Liver (tissue), 3 donors: Measurements from ENCODE around the gene PAX9.

Experiments used
- JUND ChIP-seq, 2 donors: IDR thresholded peaks; 2 replicates each; pipeline ENCODE4 v1.6.1; 2016; ENCODE audit warnings: antibody characterized with exemption in 2 of 2
- RAD21 ChIP-seq, 2 donors: IDR thresholded peaks; 2 replicates each; pipeline ENCODE4 v1.6.1; 2016; ENCODE audit warnings: antibody characterized with exemption in 2 of 2, mild to moderate bottlenecking in 2 of 2
- SP1 ChIP-seq: IDR thresholded peaks from 2 replicates; pipeline ENCODE4 v1.6.1; 2018; ENCODE audit warnings: antibody characterized with exemption, mild to moderate bottlenecking
- YY1 ChIP-seq: IDR thresholded peaks from 2 replicates; pipeline ENCODE4 v1.6.1; 2016; ENCODE audit warnings: antibody characterized with exemption, mild to moderate bottlenecking
- TF ChIP-seq, protein P1 (sequence below): IDR thresholded peaks from 2 replicates; pipeline ENCODE4 v1.6.1; 2016; ENCODE audit warnings: antibody characterized with exemption
- TF ChIP-seq, protein P2 (sequence below): IDR thresholded peaks from 2 replicates; pipeline ENCODE4 v1.6.1; 2016; ENCODE audit warnings: antibody characterized with exemption
- TF ChIP-seq, protein P3 (sequence below): fragments of 150-350 bp; IDR thresholded peaks from 2 replicates; pipeline ENCODE4 v1.5.1; 2017; ENCODE audit warnings: improper control_type of control experiment, low read depth, low read length; ENCODE audit not compliant: missing input control
- TF ChIP-seq, protein P4 (sequence below): IDR thresholded peaks from 2 replicates; pipeline ENCODE4 v1.6.1; 2016; ENCODE audit warnings: antibody characterized with exemption
- TF ChIP-seq, protein P5 (sequence below): IDR thresholded peaks from 2 replicates; pipeline ENCODE4 v1.6.1; 2016; ENCODE audit warnings: antibody characterized with exemption, mild to moderate bottlenecking
- donor health status: healthy.
- donor health status: healthy.

DNA sequence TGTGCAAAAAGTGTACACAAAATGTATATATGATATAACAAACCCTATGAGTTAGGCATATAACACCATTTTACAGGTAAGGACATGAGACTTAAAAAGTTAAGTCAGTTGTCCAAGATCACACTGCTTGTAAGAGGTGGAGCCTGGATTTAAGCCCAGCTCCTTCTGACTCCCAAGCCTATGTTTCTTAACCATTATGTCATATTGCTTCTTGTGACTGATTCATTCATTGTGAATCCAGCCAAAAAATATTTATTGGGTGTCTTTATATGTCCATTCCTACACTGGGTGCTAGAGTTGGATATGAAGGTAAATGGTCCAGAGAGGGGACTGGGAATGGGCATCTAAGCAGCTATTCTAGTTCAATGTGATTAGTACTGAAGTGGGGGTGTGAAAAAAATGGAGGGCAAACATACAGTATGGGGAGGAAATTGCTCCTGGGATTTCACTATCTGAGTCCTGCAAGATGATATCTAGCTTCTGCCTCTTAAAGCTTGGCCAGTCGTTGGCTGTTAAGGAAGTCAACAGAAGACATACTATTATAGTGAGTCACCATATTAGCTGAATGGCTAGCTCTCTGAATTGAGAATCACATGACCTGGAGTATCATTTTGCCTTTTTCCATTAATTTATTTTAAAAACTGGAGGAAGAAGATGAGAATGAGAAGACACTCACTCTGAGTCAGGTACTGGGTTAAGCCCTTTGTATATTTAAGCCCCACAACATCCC, 28.8 kb downstream of the PAX9 start:
- TF ChIP-seq, protein P1, sequence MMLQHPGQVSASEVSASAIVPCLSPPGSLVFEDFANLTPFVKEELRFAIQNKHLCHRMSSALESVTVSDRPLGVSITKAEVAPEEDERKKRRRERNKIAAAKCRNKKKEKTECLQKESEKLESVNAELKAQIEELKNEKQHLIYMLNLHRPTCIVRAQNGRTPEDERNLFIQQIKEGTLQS: no peak
- TF ChIP-seq, protein P2, sequence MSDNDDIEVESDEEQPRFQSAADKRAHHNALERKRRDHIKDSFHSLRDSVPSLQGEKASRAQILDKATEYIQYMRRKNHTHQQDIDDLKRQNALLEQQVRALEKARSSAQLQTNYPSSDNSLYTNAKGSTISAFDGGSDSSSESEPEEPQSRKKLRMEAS: no peak
- TF ChIP-seq, protein P3, sequence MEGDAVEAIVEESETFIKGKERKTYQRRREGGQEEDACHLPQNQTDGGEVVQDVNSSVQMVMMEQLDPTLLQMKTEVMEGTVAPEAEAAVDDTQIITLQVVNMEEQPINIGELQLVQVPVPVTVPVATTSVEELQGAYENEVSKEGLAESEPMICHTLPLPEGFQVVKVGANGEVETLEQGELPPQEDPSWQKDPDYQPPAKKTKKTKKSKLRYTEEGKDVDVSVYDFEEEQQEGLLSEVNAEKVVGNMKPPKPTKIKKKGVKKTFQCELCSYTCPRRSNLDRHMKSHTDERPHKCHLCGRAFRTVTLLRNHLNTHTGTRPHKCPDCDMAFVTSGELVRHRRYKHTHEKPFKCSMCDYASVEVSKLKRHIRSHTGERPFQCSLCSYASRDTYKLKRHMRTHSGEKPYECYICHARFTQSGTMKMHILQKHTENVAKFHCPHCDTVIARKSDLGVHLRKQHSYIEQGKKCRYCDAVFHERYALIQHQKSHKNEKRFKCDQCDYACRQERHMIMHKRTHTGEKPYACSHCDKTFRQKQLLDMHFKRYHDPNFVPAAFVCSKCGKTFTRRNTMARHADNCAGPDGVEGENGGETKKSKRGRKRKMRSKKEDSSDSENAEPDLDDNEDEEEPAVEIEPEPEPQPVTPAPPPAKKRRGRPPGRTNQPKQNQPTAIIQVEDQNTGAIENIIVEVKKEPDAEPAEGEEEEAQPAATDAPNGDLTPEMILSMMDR: no peak
- TF ChIP-seq YY1: no peak
- TF ChIP-seq JUND (IDR thresholded peaks at IDR 0.05): no peak
- TF ChIP-seq, protein P4, sequence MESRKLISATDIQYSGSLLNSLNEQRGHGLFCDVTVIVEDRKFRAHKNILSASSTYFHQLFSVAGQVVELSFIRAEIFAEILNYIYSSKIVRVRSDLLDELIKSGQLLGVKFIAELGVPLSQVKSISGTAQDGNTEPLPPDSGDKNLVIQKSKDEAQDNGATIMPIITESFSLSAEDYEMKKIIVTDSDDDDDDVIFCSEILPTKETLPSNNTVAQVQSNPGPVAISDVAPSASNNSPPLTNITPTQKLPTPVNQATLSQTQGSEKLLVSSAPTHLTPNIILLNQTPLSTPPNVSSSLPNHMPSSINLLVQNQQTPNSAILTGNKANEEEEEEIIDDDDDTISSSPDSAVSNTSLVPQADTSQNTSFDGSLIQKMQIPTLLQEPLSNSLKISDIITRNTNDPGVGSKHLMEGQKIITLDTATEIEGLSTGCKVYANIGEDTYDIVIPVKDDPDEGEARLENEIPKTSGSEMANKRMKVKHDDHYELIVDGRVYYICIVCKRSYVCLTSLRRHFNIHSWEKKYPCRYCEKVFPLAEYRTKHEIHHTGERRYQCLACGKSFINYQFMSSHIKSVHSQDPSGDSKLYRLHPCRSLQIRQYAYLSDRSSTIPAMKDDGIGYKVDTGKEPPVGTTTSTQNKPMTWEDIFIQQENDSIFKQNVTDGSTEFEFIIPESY: no peak
- TF ChIP-seq, protein P5, sequence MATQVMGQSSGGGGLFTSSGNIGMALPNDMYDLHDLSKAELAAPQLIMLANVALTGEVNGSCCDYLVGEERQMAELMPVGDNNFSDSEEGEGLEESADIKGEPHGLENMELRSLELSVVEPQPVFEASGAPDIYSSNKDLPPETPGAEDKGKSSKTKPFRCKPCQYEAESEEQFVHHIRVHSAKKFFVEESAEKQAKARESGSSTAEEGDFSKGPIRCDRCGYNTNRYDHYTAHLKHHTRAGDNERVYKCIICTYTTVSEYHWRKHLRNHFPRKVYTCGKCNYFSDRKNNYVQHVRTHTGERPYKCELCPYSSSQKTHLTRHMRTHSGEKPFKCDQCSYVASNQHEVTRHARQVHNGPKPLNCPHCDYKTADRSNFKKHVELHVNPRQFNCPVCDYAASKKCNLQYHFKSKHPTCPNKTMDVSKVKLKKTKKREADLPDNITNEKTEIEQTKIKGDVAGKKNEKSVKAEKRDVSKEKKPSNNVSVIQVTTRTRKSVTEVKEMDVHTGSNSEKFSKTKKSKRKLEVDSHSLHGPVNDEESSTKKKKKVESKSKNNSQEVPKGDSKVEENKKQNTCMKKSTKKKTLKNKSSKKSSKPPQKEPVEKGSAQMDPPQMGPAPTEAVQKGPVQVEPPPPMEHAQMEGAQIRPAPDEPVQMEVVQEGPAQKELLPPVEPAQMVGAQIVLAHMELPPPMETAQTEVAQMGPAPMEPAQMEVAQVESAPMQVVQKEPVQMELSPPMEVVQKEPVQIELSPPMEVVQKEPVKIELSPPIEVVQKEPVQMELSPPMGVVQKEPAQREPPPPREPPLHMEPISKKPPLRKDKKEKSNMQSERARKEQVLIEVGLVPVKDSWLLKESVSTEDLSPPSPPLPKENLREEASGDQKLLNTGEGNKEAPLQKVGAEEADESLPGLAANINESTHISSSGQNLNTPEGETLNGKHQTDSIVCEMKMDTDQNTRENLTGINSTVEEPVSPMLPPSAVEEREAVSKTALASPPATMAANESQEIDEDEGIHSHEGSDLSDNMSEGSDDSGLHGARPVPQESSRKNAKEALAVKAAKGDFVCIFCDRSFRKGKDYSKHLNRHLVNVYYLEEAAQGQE: no peak
- TF ChIP-seq SP1: no peak
- no peak for TF ChIP-seq RAD21 (IDR thresholded peaks at IDR 0.05)
